K562 (cell line): Measurements from ENCODE around the gene MYB. TPM values are rescaled to one million over a fixed set of nuclear protein-coding genes. Genes with fewer than 3 reads are reported as not detected.

ENCODE experiments used
- JUNB ChIP-seq: fragments of 450-650 bp; formaldehyde crosslinking; conservative IDR thresholded peaks from 2 replicates; pipeline ENCODE4 v1.4.0; 2020; ENCODE audit warnings: mild to moderate bottlenecking
- KLF13 ChIP-seq: fragments of 450-650 bp; IDR thresholded peaks from 2 replicates; pipeline ENCODE4 v1.6.1; 2016; ENCODE audit warnings: missing genetic modification characterization, low read depth, mild to moderate bottlenecking, missing compliant biosample characterization, moderate library complexity, borderline replicate concordance
- NELFE ChIP-seq: IDR thresholded peaks from 2 replicates; pipeline ENCODE4 v1.6.1; 2011; ENCODE audit warnings: mild to moderate bottlenecking; ENCODE audit not compliant: insufficient read depth, insufficient read length
- PBX2 ChIP-seq, 2 experiments: IDR thresholded peaks in 1 of 2; conservative IDR thresholded peaks in 1 of 2; 2 replicates each; pipeline ENCODE4 v1.6.1; 2016; ENCODE audit warnings: low read depth in 2 of 2, mild to moderate bottlenecking in 1 of 2, missing compliant biosample characterization in 1 of 2, missing genetic modification characterization in 1 of 2, moderate library complexity in 1 of 2
- PTTG1 ChIP-seq: fragments of 450-650 bp; IDR thresholded peaks from 2 replicates; pipeline ENCODE4 v1.6.1; 2016; ENCODE audit warnings: low read depth, mild to moderate bottlenecking, missing genetic modification characterization, missing compliant biosample characterization
- SETDB1 ChIP-seq: IDR thresholded peaks from one replicate; pipeline ENCODE4 v1.6.1; 2012; ENCODE audit warnings: low read length, control low read depth, inconsistent platforms
- SMAD1 ChIP-seq: fragments of 150-350 bp; IDR thresholded peaks from 2 replicates; pipeline ENCODE4 v1.6.1; 2014; ENCODE audit warnings: low read length, low read depth; ENCODE audit not compliant: partially characterized antibody
- XRCC5 ChIP-seq: fragments of 200-400 bp; formaldehyde crosslinking; IDR thresholded peaks from 2 replicates; pipeline ENCODE4 v1.6.1; 2017; ENCODE audit warnings: low read depth, mild to moderate bottlenecking, low read length
- ZBTB17 ChIP-seq: fragments of 450-650 bp; formaldehyde crosslinking; IDR thresholded peaks from 2 replicates; pipeline ENCODE4 v1.4.0; 2020; ENCODE audit warnings: mild to moderate bottlenecking
- ZBTB40 ChIP-seq, 2 experiments: fragments of 450-650 bp in 1 of 2; sonication (generic) in 1 of 2; formaldehyde crosslinking in 1 of 2; IDR thresholded peaks; 2 replicates each; pipeline versions ENCODE4 v1.7.1 to v1.9.0; 2016 to 2022; ENCODE audit warnings: inconsistent platforms in 1 of 2, mild to moderate bottlenecking in 1 of 2, missing genetic modification reagents in 1 of 2
- ZBTB5 ChIP-seq: fragments of 450-650 bp; IDR thresholded peaks from 2 replicates; pipeline ENCODE4 v1.6.1; 2017; ENCODE audit warnings: antibody characterized with exemption
- ZNF316 ChIP-seq: fragments of 450-650 bp; IDR thresholded peaks from 2 replicates; pipeline ENCODE4 v1.6.1; 2016
- polyA plus RNA-seq, 8 experiments: library from polyadenylated mRNA; depleted of rRNA in 4 of 8; stranded (reverse) in 5 of 8; unstranded in 3 of 8; fragments of >200 nt; fragmentation: Nextera tagmentation in 2 of 8; fragmentation: Illumina TruSeq in 1 of 8; extraction: Ambion mirVana in 2 of 8; extraction: Trizol in 1 of 8; gene quantifications; 2 replicates each; pipeline versions ENCODE4 v1.2.1 to v1.2.3, GENCODE V29; 2011 to 2014; ENCODE audit warnings: inconsistent platforms in 1 of 8, missing spikeins in 1 of 8
- total RNA-seq, 7 experiments: library from RNA; depleted of rRNA in 6 of 7; stranded (reverse); fragments of >200 nt in 6 of 7; fragmentation: Illumina TruSeq in 2 of 7; extraction: Trizol in 2 of 7; gene quantifications; 2 replicates each; pipeline versions ENCODE4 v1.2.1 to v1.2.3, GENCODE V29; 2011 to 2021; ENCODE audit warnings: low replicate concordance in 1 of 7

MYB gene
- total and polyA plus RNA-seq, 9 of the 15 experiments (the other 6 are each of a cell fraction or from before 2014, with no cell fraction given), result 35.8 to 218 (median 140) TPM

GRCh38 chr6:135192256-135193174 lies 11.4 kb downstream of the MYB start (continued):
- no peak for TF ChIP-seq PBX2 (CRISPR knock-in tag; IDR thresholded peaks at IDR 0.05; ENCODE audit: low read depth)
- TF ChIP-seq PBX2 (tag; conservative IDR thresholded peaks at IDR 0.05; ENCODE audit: low read depth), result 0 out of 2 replicates have a peak, but pooled peaks have one; percentile 7
- 0 out of 2 replicates have a peak, but pooled peaks have one; percentile 55 for TF ChIP-seq ZBTB17 (CRISPR knock-in tag)
- no peak for TF ChIP-seq ZNF316
- TF ChIP-seq JUNB (CRISPR knock-in tag), result no peak
- TF ChIP-seq KLF13, result no peak
- no peak for TF ChIP-seq PTTG1 (tag)
- no peak for TF ChIP-seq XRCC5
- 0 out of 2 replicates have a peak, but pooled peaks have one; percentile 16 for TF ChIP-seq ZBTB40 (IDR thresholded peaks at IDR 0.05)
- no peak for TF ChIP-seq ZBTB40 (CRISPR knock-in tag; IDR thresholded peaks at IDR 0.05)
- TF ChIP-seq ZBTB5, result no peak
- TF ChIP-seq NELFE, result no peak
- TF ChIP-seq SMAD1, result peak; percentile 27
- no peak for TF ChIP-seq SETDB1
